HCT116 (cell line): ENCODE data around the gene VASH1. TPM values are rescaled to one million over a fixed set of nuclear protein-coding genes. Genes with fewer than 3 reads are reported as not detected.

ENCODE experiments used
- ATAC-seq: fragments of 200-7000 bp; cut with Tn5 transposase; 2 replicates; pipeline ENCODE4 v1.9.1; 2020; ENCODE audit warnings: mild to moderate bottlenecking, moderate library complexity
- BruUV-seq: library from RNA; stranded (reverse); fragments of 400-500 nt; replicated peaks from 2 replicates; lab custom pipeline; 2021; lab: Mats Ljungman, UMichigan
- CTCF ChIA-PET: fragments of 300-600 bp; sonication (Branson Sonifier 250); formaldehyde crosslinking; loops from one replicate; lab custom pipeline; 2021; ENCODE audit warnings: antibody characterized with exemption; lab: Charles Lee
- POLR2A ChIA-PET: fragments of 300-600, 350-600 bp; sonication (Branson Sonifier 250); formaldehyde crosslinking; loops from one replicate; lab custom pipeline; 2021; ENCODE audit warnings: antibody characterized with exemption; lab: Charles Lee
- RAD21 ChIA-PET, 2 experiments: fragments of 300-600 bp; sonication (Branson Sonifier 250); formaldehyde crosslinking; loops; one replicate each; lab custom pipeline; 2023; ENCODE audit warnings: low total read pairs in 2 of 2; ENCODE audit not compliant: uncharacterized antibody in 2 of 2, unreplicated experiment in 2 of 2, low non-redundant PET in 1 of 2; lab: Charles Lee
- DNase-seq: peaks from one replicate; pipeline ENCODE4 v3.0.0-alpha.2; 2010; ENCODE audit warnings: low read depth, low spot score
- H2AFZ ChIP-seq: fragments of 200-600 bp; shearing (Covaris generic), sonication (generic); 2 replicates; pipeline ENCODE4 v1.6.1; 2017; ENCODE audit warnings: low read depth, mixed run types, mixed read lengths, antibody characterized with exemption, low read length; ENCODE audit not compliant: poor library complexity, severe bottlenecking
- H3K27ac ChIP-seq: 2 replicates; pipeline ENCODE4 v1.5.1; 2012; ENCODE audit warnings: low read depth, low read length
- H3K27me3 ChIP-seq: fragments of 200-600 bp; sonication (generic); 2 replicates; pipeline ENCODE4 v1.6.1; 2016; ENCODE audit warnings: mixed run types, low read length, mixed read lengths; ENCODE audit not compliant: insufficient read depth
- H3K36me3 ChIP-seq, 2 experiments: fragments of 200-500 bp in 1 of 2; fragments of 200-600 bp in 1 of 2; sonication (Bioruptor generic) in 1 of 2; sonication (generic) in 1 of 2; 2 replicates each; pipeline versions ENCODE4 v1.5.1 to v1.6.1; 2014 to 2016; ENCODE audit warnings: low read length in 2 of 2, inconsistent platforms in 1 of 2, mixed read lengths in 1 of 2, mixed run types in 1 of 2; ENCODE audit not compliant: insufficient read depth in 2 of 2, control insufficient read depth in 1 of 2
- H3K4me1 ChIP-seq, 2 experiments: fragments of 200-600 bp in 1 of 2; sonication (generic) in 1 of 2; 2 replicates each; pipeline versions ENCODE4 v1.5.1 to v1.6.1; 2012 to 2017; ENCODE audit warnings: low read length in 2 of 2, inconsistent platforms in 1 of 2, mild to moderate bottlenecking in 1 of 2, mixed read lengths in 1 of 2, mixed run types in 1 of 2, moderate library complexity in 1 of 2; ENCODE audit not compliant: insufficient read depth in 2 of 2, control insufficient read depth in 1 of 2
- H3K4me2 ChIP-seq: fragments of 200-600 bp; sonication (generic); 2 replicates; pipeline ENCODE4 v1.6.1; 2017; ENCODE audit warnings: mixed run types, low read length, mixed read lengths
- H3K4me3 ChIP-seq, 2 experiments: fragments of 200-600 bp in 1 of 2; sonication (generic) in 1 of 2; replicated peaks in 1 of 2; 2 replicates each; pipeline ENCODE4 v1.5.1; 2011 to 2016; ENCODE audit warnings: low read length in 2 of 2, control low read depth in 1 of 2, low read depth in 1 of 2, mild to moderate bottlenecking in 1 of 2, mixed read lengths in 1 of 2, mixed run types in 1 of 2
- H3K79me2 ChIP-seq: fragments of 200-600 bp; sonication (generic); 2 replicates; pipeline ENCODE4 v1.6.1; 2017; ENCODE audit warnings: mild to moderate bottlenecking, mixed run types, low read length, moderate library complexity, mixed read lengths; ENCODE audit not compliant: insufficient read depth
- H3K9ac ChIP-seq: fragments of 200-600 bp; sonication (generic); 2 replicates; pipeline ENCODE4 v1.6.1; 2016; ENCODE audit warnings: low read length, mixed read lengths
- H3K9me2 ChIP-seq: fragments of 200-600 bp; sonication (generic), shearing (Covaris generic); 2 replicates; pipeline ENCODE4 v1.6.1; 2017; ENCODE audit warnings: mixed run types, mild to moderate bottlenecking, moderate library complexity; ENCODE audit not compliant: insufficient read depth
- H3K9me3 ChIP-seq, 2 experiments: fragments of 200-500 bp in 1 of 2; fragments of 200-600 bp in 1 of 2; sonication (Bioruptor generic) in 1 of 2; sonication (generic) in 1 of 2; 2 replicates each; pipeline ENCODE4 v1.6.1; 2014 to 2017; ENCODE audit warnings: low read length in 2 of 2, mixed read lengths in 2 of 2, inconsistent platforms in 1 of 2, low read depth in 1 of 2, mild to moderate bottlenecking in 1 of 2, mixed run types in 1 of 2, moderate library complexity in 1 of 2; ENCODE audit not compliant: control insufficient read depth in 1 of 2, insufficient read depth in 1 of 2
- H4K20me1 ChIP-seq: fragments of 200-600 bp; sonication (generic), shearing (Covaris generic); 2 replicates; pipeline ENCODE4 v1.6.1; 2017; ENCODE audit warnings: mixed run types, mild to moderate bottlenecking, moderate library complexity; ENCODE audit not compliant: insufficient read depth
- CTCF ChIP-seq, 3 experiments: fragments of 200-600 bp in 1 of 3; sonication (generic) in 1 of 3; IDR thresholded peaks in 2 of 3; conservative IDR thresholded peaks in 1 of 3; 2 replicates each; pipeline ENCODE4 v1.5.1; 2012 to 2017; ENCODE audit warnings: low read depth in 2 of 3, low read length in 2 of 3, antibody characterized with exemption in 1 of 3, borderline replicate concordance in 1 of 3, control low read depth in 1 of 3, mild to moderate bottlenecking in 1 of 3, mixed read lengths in 1 of 3, mixed run types in 1 of 3, moderate library complexity in 1 of 3; ENCODE audit not compliant: insufficient read depth in 1 of 3
- EZH2phosphoT487 ChIP-seq: fragments of 200-600 bp; IDR thresholded peaks from 2 replicates; pipeline ENCODE4 v1.6.1; 2018; ENCODE audit warnings: antibody characterized with exemption, borderline replicate concordance
- JUND ChIP-seq: IDR thresholded peaks from 2 replicates; pipeline ENCODE4 v1.6.1; 2012
- RAD21 ChIP-seq: IDR thresholded peaks from 2 replicates; pipeline ENCODE4 v1.6.1; 2012; ENCODE audit warnings: low read depth, mild to moderate bottlenecking
- REST ChIP-seq: IDR thresholded peaks from 2 replicates; pipeline ENCODE4 v1.6.1; 2012; ENCODE audit warnings: low read depth
- YY1 ChIP-seq: IDR thresholded peaks from 2 replicates; pipeline ENCODE4 v1.6.1; 2011; ENCODE audit warnings: low read length, low read depth, moderate library complexity, mild to moderate bottlenecking; ENCODE audit not compliant: insufficient replicate concordance; ENCODE audit errors: extremely low read depth
- ZBTB33 ChIP-seq: IDR thresholded peaks from 2 replicates; pipeline ENCODE4 v1.6.1; 2011; ENCODE audit warnings: mild to moderate bottlenecking, low read length, moderate library complexity; ENCODE audit not compliant: insufficient replicate concordance; ENCODE audit errors: extremely low read depth
- intact Hi-C: fragments of 100-400 bp; cut with micrococcal nuclease; formaldehyde crosslinking; loops from 2 replicates; pipeline ENCODE4 v1.10.0; 2022
- total RNA-seq: library from RNA; stranded (reverse); gene quantifications from one replicate; pipeline ENCODE4 v1.2.1, GENCODE V29; 2021; ENCODE audit not compliant: unreplicated experiment

Gene VASH1
- total RNA-seq, 1 experiment from 2014 or later = 13.3 TPM

GRCh38 chr14:76810953-76811400 lies 49.7 kb downstream of the VASH1 start:
- Histone ChIP-seq H3K9ac (peak overlapping the region; percentile 88), H3K4me2 (peak overlapping the region; percentile 93), H3K9me3 (no peaks in the 10 kb centered on the region)
- intact Hi-C loops = no loop called here
- POLR2A ChIA-PET = interaction anchor here (1.4 kb wide), 1 partner anchor 26 kb away, joined by 5 read pairs; no protein-coding TSS in a partner anchor
- BruUV-seq = no TSS peak
- peak; percentile 13 for DNase-seq
- TF ChIP-seq RAD21 = peak; percentile 43
- TF ChIP-seq YY1 = no peak
- TF ChIP-seq CTCF (IDR thresholded peaks at IDR 0.05 in 2 of 3, conservative IDR thresholded peaks at IDR 0.05 in 1 of 3; ENCODE audit: borderline replicate concordance in 1 of 3, insufficient read depth in 1 of 3, low read depth in 2 of 3, low read length in 2 of 3) = peak; percentile 32 to 63 (median 58); a peak in 5 of 6 replicates
- TF ChIP-seq, all 23 proteins: peak for 2
- Histone ChIP-seq H2AFZ (no peak overlapping the region), H3K27me3 (no peaks in the 10 kb centered on the region), H4K20me1 (no peaks in the 10 kb centered on the region), H3K4me1 (peaks cover 9 to 20% of the 10 kb centered on the region in 2 experiments), H3K36me3 (peaks cover 11 to 17% of the 10 kb centered on the region in 2 experiments; a peak in 2 of 4 replicates), H3K4me3 (peak overlapping the region; percentile 22 to 74; a peak in 3 of 4 replicates), H3K79me2 (peaks cover 21% of the 10 kb centered on the region), H3K9me2 (no peaks in the 10 kb centered on the region), H3K27ac (no peak overlapping the region)
- ATAC-seq = peak; percentile 42
- ChIA-PET RAD21 (no interaction called here), CTCF (interaction anchor here (0.6 to 1.7 kb wide), 3 partner anchors 27 to 167 kb away, joined by 3 to 12 read pairs (median 7); no protein-coding TSS in a partner anchor)

GRCh38 chr14:76811561-76811960 lies 50.3 kb downstream of the VASH1 start:
- Histone ChIP-seq H3K4me1 (peaks cover 9 to 20% of the 10 kb centered on the region in 2 experiments), H3K9me3 (no peaks in the 10 kb centered on the region), H3K27ac (peak overlapping the region; percentile 75; the same call in 1 of the 2 replicates), H3K4me3 (peak overlapping the region; percentile 74 to 82), H3K4me2 (peak overlapping the region; percentile 93), H3K9ac (peak overlapping the region; percentile 88), H4K20me1 (no peaks in the 10 kb centered on the region), H3K9me2 (no peaks in the 10 kb centered on the region), H3K36me3 (peaks cover 11 to 17% of the 10 kb centered on the region in 2 experiments; a peak in 2 of 4 replicates), H2AFZ (no peak overlapping the region), H3K27me3 (no peaks in the 10 kb centered on the region), H3K79me2 (peaks cover 21% of the 10 kb centered on the region)
- intact Hi-C loops = no loop called here
- POLR2A ChIA-PET = interaction anchor here (1.4 kb wide), 1 partner anchor 26 kb away, joined by 5 read pairs; no protein-coding TSS in a partner anchor
- CTCF ChIA-PET = interaction anchor here (1.2 to 1.7 kb wide), 2 partner anchors 27 to 101 kb away, joined by 7 to 12 read pairs; no protein-coding TSS in a partner anchor
- DNase-seq (no peak), ATAC-seq (no peak)
- RAD21 ChIA-PET = no interaction called here
- TF ChIP-seq JUND (no peak), EZH2phosphoT487 (no peak), REST (no peak), ZBTB33 (no peak)
- no TSS peak for BruUV-seq
